ENCODE data around the gene HADH.
"Not testable (repeated sequence)": the region's sequence is repeated elsewhere in the genome, so short reads cannot be mapped to it uniquely, and the experiment has no call there.

The HADH gene

GRCh38 chr4:108031427-108032083 is 41.9 kb downstream of the HADH start:
- no peak for DNase-seq

GRCh38 chr4:108033348-108033747 is 43.7 kb downstream of the HADH start:
- no peak for DNase-seq

- DNase-seq = no peak
These were observed 44.9 kb downstream of the HADH start for GRCh38 chr4:108034565-108034964.

- no peak for DNase-seq
These were observed 46.0 kb downstream of the HADH start for GRCh38 chr4:108035691-108036090.

GRCh38 chr4:108036213-108036612 is 46.5 kb downstream of the HADH start:
- no peak for DNase-seq

GRCh38 chr4:108037884-108038283 is 48.2 kb downstream of the HADH start:
- no peak for DNase-seq

GRCh38 chr4:108042927-108043326 is 53.2 kb downstream of the HADH start:
- no peak for DNase-seq

- DNase-seq = peak; percentile 39
These were observed 53.8 kb downstream of the HADH start for GRCh38 chr4:108043526-108043925.

- DNase-seq = no peak
These were observed 55.4 kb downstream of the HADH start for GRCh38 chr4:108044951-108045686.

- DNase-seq = peak; percentile 52
These were observed 56.0 kb downstream of the HADH start for GRCh38 chr4:108045687-108046024.

GRCh38 chr4:108047199-108047598 is 57.5 kb downstream of the HADH start:
- peak; percentile 56 for DNase-seq

- DNase-seq = no peak
These were observed 58.5 kb downstream of the HADH start for GRCh38 chr4:108048157-108048556.

GRCh38 chr4:108048997-108049396 is 59.3 kb downstream of the HADH start:
- no peak for DNase-seq

GRCh38 chr4:108049406-108049805 is 59.7 kb downstream of the HADH start:
- no peak for DNase-seq

GRCh38 chr4:108050166-108051111 is 60.8 kb downstream of the HADH start:
- DNase-seq = not testable (repeated sequence)

- no peak for DNase-seq
These were observed 61.7 kb downstream of the HADH start for GRCh38 chr4:108051343-108051742.

GRCh38 chr4:108052558-108053120 is 63.0 kb downstream of the HADH start:
- DNase-seq = no peak

- no peak for DNase-seq
These were observed 63.6 kb downstream of the HADH start for GRCh38 chr4:108053251-108053711.

GRCh38 chr4:108054025-108054638 is 64.4 kb downstream of the HADH start:
- DNase-seq = no peak

GRCh38 chr4:108055787-108056186 is 66.1 kb downstream of the HADH start:
- DNase-seq = no peak

- DNase-seq = no peak
These were observed 66.7 kb downstream of the HADH start for GRCh38 chr4:108056418-108056817.

- no peak for DNase-seq
These were observed 69.2 kb downstream of the HADH start for GRCh38 chr4:108058685-108059440.

All from NCI-H2029 (cell line).